ENCODE results near the gene KCTD20.

KCTD20 gene

GRCh38 chr6:36504982-36505381 lies 62.2 kb downstream of the KCTD20 start:
- Histone ChIP-seq H2AFZ (ENCODE audit: low read depth, low read length, severe bottlenecking) (no peak overlapping the region), H4K20me1 (ENCODE audit: low read depth, low read length) (no peaks in the 10 kb centered on the region), H3K9ac (ENCODE audit: low read length) (no peak overlapping the region), H3K9me3 (ENCODE audit: insufficient read depth, low read length) (no peaks in the 10 kb centered on the region), H3K79me2 (ENCODE audit: insufficient read depth, low read length) (no peaks in the 10 kb centered on the region), H3K27me3 (ENCODE audit: low read length) (no peaks in the 10 kb centered on the region), H3F3A (ENCODE audit: insufficient read depth) (no peaks in the 10 kb centered on the region), H3K4me3 (ENCODE audit: insufficient read depth, low read length, poor library complexity, severe bottlenecking) (no peak overlapping the region), H3K36me3 (ENCODE audit: low read length) (peaks cover 22% of the 10 kb centered on the region; the same call in 1 of the 2 replicates), H3K27ac (ENCODE audit: low read depth, low read length) (no peak overlapping the region), H3K4me2 (ENCODE audit: low read depth, low read length, poor library complexity, severe bottlenecking) (no peak overlapping the region), H3K9me2 (replicated peaks; ENCODE audit: insufficient read depth, low read length) (no peaks in the 10 kb centered on the region)
- TF ChIP-seq EZH2phosphoT487 (conservative IDR thresholded peaks at IDR 0.05; ENCODE audit: low read length) = no peak
- TF ChIP-seq, protein P1, sequence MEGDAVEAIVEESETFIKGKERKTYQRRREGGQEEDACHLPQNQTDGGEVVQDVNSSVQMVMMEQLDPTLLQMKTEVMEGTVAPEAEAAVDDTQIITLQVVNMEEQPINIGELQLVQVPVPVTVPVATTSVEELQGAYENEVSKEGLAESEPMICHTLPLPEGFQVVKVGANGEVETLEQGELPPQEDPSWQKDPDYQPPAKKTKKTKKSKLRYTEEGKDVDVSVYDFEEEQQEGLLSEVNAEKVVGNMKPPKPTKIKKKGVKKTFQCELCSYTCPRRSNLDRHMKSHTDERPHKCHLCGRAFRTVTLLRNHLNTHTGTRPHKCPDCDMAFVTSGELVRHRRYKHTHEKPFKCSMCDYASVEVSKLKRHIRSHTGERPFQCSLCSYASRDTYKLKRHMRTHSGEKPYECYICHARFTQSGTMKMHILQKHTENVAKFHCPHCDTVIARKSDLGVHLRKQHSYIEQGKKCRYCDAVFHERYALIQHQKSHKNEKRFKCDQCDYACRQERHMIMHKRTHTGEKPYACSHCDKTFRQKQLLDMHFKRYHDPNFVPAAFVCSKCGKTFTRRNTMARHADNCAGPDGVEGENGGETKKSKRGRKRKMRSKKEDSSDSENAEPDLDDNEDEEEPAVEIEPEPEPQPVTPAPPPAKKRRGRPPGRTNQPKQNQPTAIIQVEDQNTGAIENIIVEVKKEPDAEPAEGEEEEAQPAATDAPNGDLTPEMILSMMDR (IDR thresholded peaks at IDR 0.05; ENCODE audit: insufficient read depth, low read length, poor library complexity, severe bottlenecking) = no peak

DNA sequence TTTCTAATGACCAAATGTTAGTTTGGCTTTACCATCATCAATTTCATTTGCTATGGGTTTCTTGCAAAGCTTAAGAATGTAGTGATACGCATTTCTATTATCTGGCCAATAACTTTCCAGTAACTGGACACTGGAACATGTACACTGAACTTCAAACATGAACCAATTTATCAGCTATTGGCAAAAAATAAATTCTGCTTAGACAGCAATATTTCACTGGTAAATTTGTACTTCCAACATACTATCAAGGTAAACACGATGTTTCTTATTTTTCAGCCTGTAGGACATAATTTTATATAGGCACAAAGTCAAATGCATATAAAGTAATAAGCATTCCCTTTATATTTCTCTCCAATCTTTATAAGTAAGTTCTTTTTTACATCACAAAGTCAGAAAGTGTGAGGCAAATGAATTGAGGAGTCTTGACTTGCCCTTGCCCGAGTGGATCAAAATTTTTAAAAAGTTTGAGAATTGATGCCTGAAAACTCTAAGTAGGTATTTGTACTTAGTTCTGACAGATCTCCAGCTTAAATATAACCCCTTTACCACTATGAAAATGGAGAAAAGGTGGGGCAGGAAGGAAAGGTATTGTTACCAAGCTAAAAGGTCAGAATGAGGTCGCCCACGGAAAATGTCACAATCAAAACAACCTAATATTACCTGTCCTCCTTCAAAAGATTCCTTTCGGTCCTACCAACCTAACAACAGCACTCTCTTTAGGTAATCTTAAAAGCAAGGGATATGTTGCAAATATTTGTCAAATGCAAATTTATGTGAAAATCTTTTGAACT lies 63.1 kb downstream of the KCTD20 start:
- Histone ChIP-seq H2AFZ (ENCODE audit: low read depth, low read length, severe bottlenecking) (no peak overlapping the region), H3K36me3 (ENCODE audit: low read length) (peaks cover 27% of the 10 kb centered on the region; the same call in 1 of the 2 replicates), H3K27me3 (ENCODE audit: low read length) (no peaks in the 10 kb centered on the region), H3K79me2 (ENCODE audit: insufficient read depth, low read length) (no peaks in the 10 kb centered on the region), H3K9me3 (ENCODE audit: insufficient read depth, low read length) (no peaks in the 10 kb centered on the region), H4K20me1 (ENCODE audit: low read depth, low read length) (no peaks in the 10 kb centered on the region), H3K9ac (ENCODE audit: low read length) (no peak overlapping the region), H3K4me3 (ENCODE audit: insufficient read depth, low read length, poor library complexity, severe bottlenecking) (no peak overlapping the region), H3K4me2 (ENCODE audit: low read depth, low read length, poor library complexity, severe bottlenecking) (no peak overlapping the region), H3K9me2 (replicated peaks; ENCODE audit: insufficient read depth, low read length) (no peaks in the 10 kb centered on the region), H3K27ac (ENCODE audit: low read depth, low read length) (no peak overlapping the region), H3F3A (ENCODE audit: insufficient read depth) (no peaks in the 10 kb centered on the region)
- TF ChIP-seq, protein P1 (IDR thresholded peaks at IDR 0.05; ENCODE audit: insufficient read depth, low read length, poor library complexity, severe bottlenecking) = no peak
- TF ChIP-seq EZH2phosphoT487 (conservative IDR thresholded peaks at IDR 0.05; ENCODE audit: low read length) = no peak

GRCh38 chr6:36506611-36507010 lies 63.8 kb downstream of the KCTD20 start:
- no peaks in the 10 kb centered on the region for H3K9me2 ChIP-seq (replicated peaks; ENCODE audit: insufficient read depth, low read length)
- H2AFZ ChIP-seq (ENCODE audit: low read depth, low read length, severe bottlenecking) = no peak overlapping the region
- no peaks in the 10 kb centered on the region for H4K20me1 ChIP-seq (ENCODE audit: low read depth, low read length)
- H3K36me3 ChIP-seq (ENCODE audit: low read length) = peaks cover 29% of the 10 kb centered on the region; the same call in 1 of the 2 replicates
- no peak overlapping the region for H3K27ac ChIP-seq (ENCODE audit: low read depth, low read length)
- H3F3A ChIP-seq (ENCODE audit: insufficient read depth) = no peaks in the 10 kb centered on the region
- H3K79me2 ChIP-seq (ENCODE audit: insufficient read depth, low read length) = no peaks in the 10 kb centered on the region
- no peak overlapping the region for H3K9ac ChIP-seq (ENCODE audit: low read length)
- H3K9me3 ChIP-seq (ENCODE audit: insufficient read depth, low read length) = no peaks in the 10 kb centered on the region
- H3K4me3 ChIP-seq (ENCODE audit: insufficient read depth, low read length, poor library complexity, severe bottlenecking) = no peak overlapping the region
- TF ChIP-seq EZH2phosphoT487 (conservative IDR thresholded peaks at IDR 0.05; ENCODE audit: low read length) = no peak
- TF ChIP-seq, protein P1 (IDR thresholded peaks at IDR 0.05; ENCODE audit: insufficient read depth, low read length, poor library complexity, severe bottlenecking) = no peak
- H3K4me2 ChIP-seq (ENCODE audit: low read depth, low read length, poor library complexity, severe bottlenecking) = no peak overlapping the region
- H3K27me3 ChIP-seq (ENCODE audit: low read length) = no peaks in the 10 kb centered on the region

Data from SU-DHL-6 (cell line).